Ishikawa (cell line): ENCODE data around the gene SGK2.

Experiments
- CEBPB ChIP-seq: IDR thresholded peaks from 2 replicates; pipeline ENCODE4 v1.6.1; 2012
- TEAD4 ChIP-seq: IDR thresholded peaks from 2 replicates; pipeline ENCODE4 v1.6.1; 2012
- TF ChIP-seq, protein P1 (sequence below): IDR thresholded peaks from 2 replicates; pipeline ENCODE4 v1.6.1; 2012; ENCODE audit warnings: low read depth, mild to moderate bottlenecking
- TF ChIP-seq, protein P2 (sequence below): IDR thresholded peaks from 2 replicates; pipeline ENCODE4 v1.6.1; 2012

DNA sequence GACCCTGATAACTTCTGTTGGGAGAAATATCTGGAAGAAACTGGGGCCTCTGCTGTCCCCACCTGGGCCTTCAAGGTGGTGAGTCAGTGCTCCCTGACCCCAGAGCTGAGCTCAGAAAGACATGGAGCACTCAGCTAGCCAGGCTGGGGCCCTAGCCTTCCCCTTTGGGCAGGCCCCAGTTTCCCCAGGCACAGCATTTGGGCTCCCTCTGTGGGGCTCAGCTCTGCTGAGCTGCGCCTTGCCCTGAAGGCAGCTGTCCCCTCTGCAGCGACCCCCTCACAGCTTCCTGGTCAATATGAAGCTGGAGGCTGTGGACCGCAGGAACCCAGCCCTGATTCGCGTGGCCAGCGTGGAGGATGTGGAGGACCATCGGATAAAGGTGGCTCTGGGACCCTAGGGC is 24.8 kb upstream of the SGK2 start:
- TF ChIP-seq CEBPB (no peak), TEAD4 (no peak)
- TF ChIP-seq, protein P1, sequence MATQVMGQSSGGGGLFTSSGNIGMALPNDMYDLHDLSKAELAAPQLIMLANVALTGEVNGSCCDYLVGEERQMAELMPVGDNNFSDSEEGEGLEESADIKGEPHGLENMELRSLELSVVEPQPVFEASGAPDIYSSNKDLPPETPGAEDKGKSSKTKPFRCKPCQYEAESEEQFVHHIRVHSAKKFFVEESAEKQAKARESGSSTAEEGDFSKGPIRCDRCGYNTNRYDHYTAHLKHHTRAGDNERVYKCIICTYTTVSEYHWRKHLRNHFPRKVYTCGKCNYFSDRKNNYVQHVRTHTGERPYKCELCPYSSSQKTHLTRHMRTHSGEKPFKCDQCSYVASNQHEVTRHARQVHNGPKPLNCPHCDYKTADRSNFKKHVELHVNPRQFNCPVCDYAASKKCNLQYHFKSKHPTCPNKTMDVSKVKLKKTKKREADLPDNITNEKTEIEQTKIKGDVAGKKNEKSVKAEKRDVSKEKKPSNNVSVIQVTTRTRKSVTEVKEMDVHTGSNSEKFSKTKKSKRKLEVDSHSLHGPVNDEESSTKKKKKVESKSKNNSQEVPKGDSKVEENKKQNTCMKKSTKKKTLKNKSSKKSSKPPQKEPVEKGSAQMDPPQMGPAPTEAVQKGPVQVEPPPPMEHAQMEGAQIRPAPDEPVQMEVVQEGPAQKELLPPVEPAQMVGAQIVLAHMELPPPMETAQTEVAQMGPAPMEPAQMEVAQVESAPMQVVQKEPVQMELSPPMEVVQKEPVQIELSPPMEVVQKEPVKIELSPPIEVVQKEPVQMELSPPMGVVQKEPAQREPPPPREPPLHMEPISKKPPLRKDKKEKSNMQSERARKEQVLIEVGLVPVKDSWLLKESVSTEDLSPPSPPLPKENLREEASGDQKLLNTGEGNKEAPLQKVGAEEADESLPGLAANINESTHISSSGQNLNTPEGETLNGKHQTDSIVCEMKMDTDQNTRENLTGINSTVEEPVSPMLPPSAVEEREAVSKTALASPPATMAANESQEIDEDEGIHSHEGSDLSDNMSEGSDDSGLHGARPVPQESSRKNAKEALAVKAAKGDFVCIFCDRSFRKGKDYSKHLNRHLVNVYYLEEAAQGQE, result no peak
- TF ChIP-seq, protein P2, sequence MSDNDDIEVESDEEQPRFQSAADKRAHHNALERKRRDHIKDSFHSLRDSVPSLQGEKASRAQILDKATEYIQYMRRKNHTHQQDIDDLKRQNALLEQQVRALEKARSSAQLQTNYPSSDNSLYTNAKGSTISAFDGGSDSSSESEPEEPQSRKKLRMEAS, result no peak
